Spleen (tissue), 11 donors: Measurements from ENCODE around the gene CHST15. TPM values are rescaled to one million over a fixed set of nuclear protein-coding genes. Genes with fewer than 3 reads are reported as not detected.

Source experiments
- DNase-seq: peaks from one replicate; pipeline ENCODE4 v3.0.0-alpha.2; 2020
- H3K27ac ChIP-seq, 8 donors: fragments of 200-600 bp; sonication (generic) in 7 of 8; 1 replicate in 4 of 8; 2 replicates in 4 of 8; pipeline versions ENCODE4 v1.5.0 to v1.8.0; 2016 to 2021; ENCODE audit warnings: inconsistent platforms in 4 of 8, mild to moderate bottlenecking in 4 of 8, moderate library complexity in 1 of 8
- H3K27me3 ChIP-seq, 7 donors: fragments of 200-600 bp; sonication (generic) in 6 of 7; replicated peaks in 1 of 7; 1 replicate in 4 of 7; 2 replicates in 3 of 7; pipeline versions ENCODE4 v1.5.0 to v1.8.0; 2016 to 2021; ENCODE audit warnings: inconsistent platforms in 3 of 7, mild to moderate bottlenecking in 1 of 7
- H3K36me3 ChIP-seq, 6 donors: fragments of 200-600 bp; sonication (generic) in 5 of 6; 1 replicate in 4 of 6; 2 replicates in 2 of 6; pipeline versions ENCODE4 v1.5.0 to v1.8.0; 2016 to 2021; ENCODE audit warnings: inconsistent platforms in 2 of 6
- H3K4me1 ChIP-seq, 6 donors: fragments of 200-600 bp; sonication (generic) in 5 of 6; 1 replicate in 3 of 6; 2 replicates in 3 of 6; pipeline versions ENCODE4 v1.5.0 to v1.8.0; 2016 to 2021; ENCODE audit warnings: inconsistent platforms in 3 of 6
- H3K4me3 ChIP-seq, 8 donors: fragments of 200-600 bp; sonication (generic) in 7 of 8; 1 replicate in 4 of 8; 2 replicates in 4 of 8; pipeline versions ENCODE4 v1.5.0 to v1.8.0; 2016 to 2021; ENCODE audit warnings: inconsistent platforms in 4 of 8, mild to moderate bottlenecking in 4 of 8, moderate library complexity in 2 of 8
- H3K9me3 ChIP-seq, 8 donors: fragments of 200-600 bp; sonication (generic) in 7 of 8; 1 replicate in 4 of 8; 2 replicates in 4 of 8; pipeline versions ENCODE4 v1.5.0 to v1.8.0; 2016 to 2021; ENCODE audit warnings: inconsistent platforms in 4 of 8
- CTCF ChIP-seq, 11 experiments: fragments of 200-600 bp in 7 of 11; fragments of 450-650 bp in 4 of 11; sonication (generic) in 4 of 11; IDR thresholded peaks in 8 of 11; conservative IDR thresholded peaks in 3 of 11; 1 replicate in 7 of 11; 2 replicates in 4 of 11; pipeline versions ENCODE4 v1.4.0 to v1.8.0; 2016 to 2021; ENCODE audit warnings: antibody characterized with exemption in 11 of 11, inconsistent platforms in 4 of 11, mild to moderate bottlenecking in 1 of 11
- POLR2A ChIP-seq, 3 donors: fragments of 450-650 bp; IDR thresholded peaks; one replicate each; pipeline ENCODE4 v1.5.1; 2017; ENCODE audit warnings: antibody characterized with exemption in 3 of 3, mild to moderate bottlenecking in 1 of 3
- POLR2AphosphoS5 ChIP-seq, 3 donors: sonication (generic); formaldehyde crosslinking; IDR thresholded peaks; one replicate each; pipeline ENCODE4 v1.5.1; 2017; ENCODE audit warnings: antibody characterized with exemption in 3 of 3
- WGBS, 5 donors: extraction: QIAGEN DNeasy Blood & Tissue Kit in 3 of 5; methylation state at CpG; one replicate each; pipeline versions ENCODE4 v1.1.5 to v1.1.7; 2013 to 2018; 5-methylcytosine and 5-hydroxymethylcytosine counted together
- intact Hi-C: fragments of 100-400 bp; cut with DNase I; formaldehyde crosslinking; loops from one replicate; pipeline ENCODE4 v1.15.0; 2023; ENCODE audit warnings: low total_unique reads
- polyA plus RNA-seq, 3 donors: library from polyadenylated mRNA; stranded (reverse); fragments of 200-250 nt; gene quantifications; one replicate each; pipeline ENCODE4 v1.2.1, GENCODE V29; 2013
- total RNA-seq, 7 donors: library from RNA; depleted of rRNA in 3 of 7; stranded (reverse); fragments of >200 nt in 3 of 7; fragmentation: NEBNext Ultra II Directional in 4 of 7; extraction: Animal tissue kit (Norgen Biotek cat#: 25700) in 4 of 7; gene quantifications; one replicate each; pipeline versions ENCODE4 v1.1.0 to v1.2.1, GENCODE V29; 2016 to 2021
- donor health status: healthy with polysubstance abuse.
- donor health status: DM: no; HTN: no; CAD: no; lungs with moderate emphysema.
- donor health status: DM: no; HTN: no; CAD: no.
- donor health status: Bipolar disorder and iron deficiency.
- donor health status: healthy.
- donor health status: DM: no; HTN: no; CAD: no.
- donor health status: DM: yes; HTN: yes; CAD: no.

CHST15 gene
- total and polyA plus RNA-seq, 10 donors: 6.1 to 133 (median 102) TPM

GRCh38 chr10:124091646-124092249 is 1.6 kb downstream of the CHST15 start:
- peaks cover 11 to 87% (median 57%) of the 10 kb centered on the region in 6 donors for H3K4me1 ChIP-seq
- H3K9me3 ChIP-seq: peaks cover 0 to 5% (median 0%) of the 10 kb centered on the region in 8 donors
- peak overlapping the region; percentile 35 to 87 (median 62) for H3K4me3 ChIP-seq
- H3K27me3 ChIP-seq: peaks cover 0 to 43% (median 4%) of the 10 kb centered on the region in 7 donors
- DNase-seq: peak; percentile 90
- WGBS, 5 donors: 4 to 6% (median 4%) methylated on average over 28 to 55 of the region's 55 CpGs
- H3K27ac ChIP-seq: peak overlapping the region; percentile 82 to 99 (median 95)
- TF ChIP-seq POLR2A (IDR thresholded peaks at IDR 0.05) (no peak), POLR2AphosphoS5 (IDR thresholded peaks at IDR 0.05) (peak in 2 of 3 donors; percentile 54 to 57), CTCF (IDR thresholded peaks at IDR 0.05 in 8 of 11, conservative IDR thresholded peaks at IDR 0.05 in 3 of 11) (no peak)
- intact Hi-C loops: loop anchor here (5.0 kb wide), 1 partner anchor 296 kb away; no protein-coding TSS in a partner anchor
- H3K36me3 ChIP-seq: peaks cover 0 to 14% (median 0%) of the 10 kb centered on the region in 6 donors

- WGBS, 5 donors: 60 to 79% (median 77%) methylated on average over 6 of the region's 6 CpGs
- Histone ChIP-seq H3K27me3 (peaks cover 0 to 43% (median 4%) of the 10 kb centered on the region in 7 donors), H3K4me3 (peak overlapping the region; percentile 35 to 87 (median 62)), H3K27ac (peak overlapping the region in 5 of 8 donors; percentile 18 to 99 (median 97)), H3K4me1 (peaks cover 16 to 98% (median 64%) of the 10 kb centered on the region in 6 donors), H3K36me3 (peaks cover 0 to 22% (median 0%) of the 10 kb centered on the region in 6 donors), H3K9me3 (no peaks in the 10 kb centered on the region)
- DNase-seq: no peak
- intact Hi-C loops: loop anchor here (5.0 kb wide), 1 partner anchor 297 kb away; no protein-coding TSS in a partner anchor
- TF ChIP-seq CTCF (IDR thresholded peaks at IDR 0.05 in 8 of 11, conservative IDR thresholded peaks at IDR 0.05 in 3 of 11): no peak
- TF ChIP-seq POLR2A (IDR thresholded peaks at IDR 0.05): no peak
- TF ChIP-seq POLR2AphosphoS5 (IDR thresholded peaks at IDR 0.05): peak in 2 of 3 donors; percentile 6 to 19
These were observed 2.7 kb downstream of the CHST15 start for GRCh38 chr10:124090601-124091209.

GRCh38 chr10:124089859-124090258 is 3.5 kb downstream of the CHST15 start:
- Histone ChIP-seq H3K27me3 (peaks cover 0 to 43% (median 4%) of the 10 kb centered on the region in 7 donors), H3K9me3 (no peaks in the 10 kb centered on the region), H3K4me1 (peaks cover 13 to 99% (median 67%) of the 10 kb centered on the region in 6 donors), H3K27ac (peak overlapping the region in 5 of 8 donors; percentile 20 to 99 (median 97)), H3K4me3 (peak overlapping the region in 6 of 8 donors; percentile 55 to 87 (median 64)), H3K36me3 (peaks cover 0 to 27% (median 0%) of the 10 kb centered on the region in 6 donors)
- TF ChIP-seq CTCF (IDR thresholded peaks at IDR 0.05 in 8 of 11, conservative IDR thresholded peaks at IDR 0.05 in 3 of 11) (no peak), POLR2A (IDR thresholded peaks at IDR 0.05) (no peak), POLR2AphosphoS5 (IDR thresholded peaks at IDR 0.05) (no peak)
- intact Hi-C loops: loop anchor here (5.0 kb wide), 1 partner anchor 297 kb away; no protein-coding TSS in a partner anchor
- 65 to 91% (median 76%) methylated on average over 5 of the region's 5 CpGs for WGBS, 5 donors
- DNase-seq: peak; percentile 72

GRCh38 chr10:124088915-124089314 is 4.5 kb downstream of the CHST15 start:
- Histone ChIP-seq H3K4me3 (peak overlapping the region in 3 of 8 donors; percentile 62 to 87 (median 82)), H3K9me3 (no peaks in the 10 kb centered on the region), H3K27ac (peak overlapping the region in 4 of 8 donors; percentile 77 to 99 (median 96)), H3K4me1 (peaks cover 6 to 99% (median 63%) of the 10 kb centered on the region in 6 donors), H3K27me3 (peaks cover 0 to 36% (median 4%) of the 10 kb centered on the region in 7 donors), H3K36me3 (peaks cover 0 to 33% (median 0%) of the 10 kb centered on the region in 6 donors)
- WGBS, 5 donors: 83 to 91% (median 85%) methylated on average over 2 of the region's 2 CpGs
- TF ChIP-seq POLR2A (IDR thresholded peaks at IDR 0.05) (no peak), POLR2AphosphoS5 (IDR thresholded peaks at IDR 0.05) (no peak), CTCF (IDR thresholded peaks at IDR 0.05 in 8 of 11, conservative IDR thresholded peaks at IDR 0.05 in 3 of 11) (no peak)
- no peak for DNase-seq
- intact Hi-C loops: no loop called here
